Thyroid gland (tissue), 4 donors: Measurements from ENCODE around the gene IFI44L. TPM values are rescaled to one million over a fixed set of nuclear protein-coding genes. Genes with fewer than 3 reads are reported as not detected.

ENCODE experiments used
- DNase-seq, 2 donors: peaks; one replicate each; pipeline ENCODE4 v3.0.0-alpha.2; 2019
- H3K27ac ChIP-seq, 3 donors: fragments of 200-600 bp; sonication (generic); 1 replicate in 2 of 3; 2 replicates in 1 of 3; pipeline ENCODE4 v1.5.1; 2016 to 2019; ENCODE audit warnings: mild to moderate bottlenecking in 1 of 3, moderate library complexity in 1 of 3
- H3K27me3 ChIP-seq: fragments of 200-600 bp; sonication (generic); one replicate; pipeline ENCODE4 v1.5.1; 2019
- H3K36me3 ChIP-seq, 2 donors: fragments of 200-600 bp; sonication (generic); one replicate each; pipeline ENCODE4 v1.5.1; 2016 to 2019
- H3K4me1 ChIP-seq, 2 donors: fragments of 200-600 bp; sonication (generic); one replicate each; pipeline ENCODE4 v1.5.1; 2017 to 2019
- H3K4me3 ChIP-seq, 3 donors: fragments of 200-600 bp; sonication (generic); replicated peaks in 1 of 3; 1 replicate in 2 of 3; 2 replicates in 1 of 3; pipeline ENCODE4 v1.5.1; 2016; ENCODE audit warnings: mild to moderate bottlenecking in 1 of 3
- H3K9me3 ChIP-seq: fragments of 200-600 bp; sonication (generic); one replicate; pipeline ENCODE4 v1.5.1; 2017
- POLR2A ChIP-seq, 2 donors: fragments of 450-650 bp; IDR thresholded peaks; one replicate each; pipeline ENCODE4 v1.6.1; 2017; ENCODE audit warnings: antibody characterized with exemption in 2 of 2, mild to moderate bottlenecking in 2 of 2, moderate library complexity in 1 of 2
- WGBS, 2 donors: methylation state at CpG; one replicate each; pipeline ENCODE4 v1.1.5; 2017; 5-methylcytosine and 5-hydroxymethylcytosine counted together
- intact Hi-C: fragments of 100-400 bp; cut with DNase I; formaldehyde crosslinking; loops from one replicate; pipeline ENCODE4 v1.15.1; 2023
- total RNA-seq, 4 donors: library from RNA; depleted of rRNA; stranded (reverse); fragments of >200 nt; gene quantifications; one replicate each; pipeline ENCODE4 v1.2.3, GENCODE V29; 2016
- TF ChIP-seq, protein P1 (sequence below), 6 experiments: fragments of 200-600 bp in 3 of 6; fragments of 450-650 bp in 3 of 6; sonication (generic) in 3 of 6; IDR thresholded peaks; one replicate each; pipeline ENCODE4 v1.5.1; 2016 to 2019; ENCODE audit warnings: antibody characterized with exemption in 6 of 6, mild to moderate bottlenecking in 2 of 6, inconsistent platforms in 1 of 6, moderate library complexity in 1 of 6

The IFI44L gene
- total RNA-seq, 4 donors from 2014 or later = 8.1 to 22.9 (median 12.2) TPM

DNA sequence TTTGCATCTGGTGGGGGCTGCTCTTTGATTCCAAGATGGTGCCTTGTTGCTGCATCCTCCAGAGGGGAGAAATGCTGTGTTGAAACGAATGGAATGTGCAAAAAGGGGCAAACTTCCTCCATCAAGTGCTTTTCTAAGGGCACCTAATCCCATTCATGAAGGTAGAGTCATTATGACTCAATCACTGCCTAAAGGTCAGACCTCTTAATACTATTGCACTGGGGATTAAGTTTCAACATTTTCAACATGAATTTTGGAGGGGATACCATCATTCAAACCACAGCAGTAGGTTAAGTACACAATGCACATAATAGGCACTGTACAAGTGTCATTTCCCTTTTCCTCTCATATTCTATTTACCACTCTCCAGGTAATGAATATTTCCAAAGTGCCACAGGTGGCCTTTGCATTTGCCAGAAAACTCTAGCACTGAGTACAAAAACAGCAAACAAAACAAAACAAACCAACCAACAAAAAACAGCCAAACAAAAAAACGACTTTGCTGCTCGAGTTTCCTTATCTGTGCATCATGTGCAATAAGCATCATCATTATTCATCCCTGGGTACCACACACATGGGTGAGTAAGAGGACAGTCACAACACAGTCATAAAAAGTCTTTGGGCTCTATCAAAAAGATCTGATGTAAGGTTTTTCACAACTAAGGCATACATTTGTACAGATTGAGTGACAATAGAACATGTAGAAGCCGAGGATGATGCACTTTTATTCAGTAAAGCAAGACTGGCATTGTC, 71.9 kb downstream of the IFI44L start:
- H3K36me3 ChIP-seq = no peaks in the 10 kb centered on the region
- H3K4me1 ChIP-seq = no peaks in the 10 kb centered on the region
- no peak overlapping the region for H3K4me3 ChIP-seq
- H3K9me3 ChIP-seq = no peaks in the 10 kb centered on the region
- no peak overlapping the region for H3K27ac ChIP-seq
- 63 to 64% methylated on average over 4 of the region's 4 CpGs for WGBS, 2 donors
- intact Hi-C loops = no loop called here
- DNase-seq = no peak
- no peak for TF ChIP-seq POLR2A (IDR thresholded peaks at IDR 0.05)
- TF ChIP-seq, protein P1, sequence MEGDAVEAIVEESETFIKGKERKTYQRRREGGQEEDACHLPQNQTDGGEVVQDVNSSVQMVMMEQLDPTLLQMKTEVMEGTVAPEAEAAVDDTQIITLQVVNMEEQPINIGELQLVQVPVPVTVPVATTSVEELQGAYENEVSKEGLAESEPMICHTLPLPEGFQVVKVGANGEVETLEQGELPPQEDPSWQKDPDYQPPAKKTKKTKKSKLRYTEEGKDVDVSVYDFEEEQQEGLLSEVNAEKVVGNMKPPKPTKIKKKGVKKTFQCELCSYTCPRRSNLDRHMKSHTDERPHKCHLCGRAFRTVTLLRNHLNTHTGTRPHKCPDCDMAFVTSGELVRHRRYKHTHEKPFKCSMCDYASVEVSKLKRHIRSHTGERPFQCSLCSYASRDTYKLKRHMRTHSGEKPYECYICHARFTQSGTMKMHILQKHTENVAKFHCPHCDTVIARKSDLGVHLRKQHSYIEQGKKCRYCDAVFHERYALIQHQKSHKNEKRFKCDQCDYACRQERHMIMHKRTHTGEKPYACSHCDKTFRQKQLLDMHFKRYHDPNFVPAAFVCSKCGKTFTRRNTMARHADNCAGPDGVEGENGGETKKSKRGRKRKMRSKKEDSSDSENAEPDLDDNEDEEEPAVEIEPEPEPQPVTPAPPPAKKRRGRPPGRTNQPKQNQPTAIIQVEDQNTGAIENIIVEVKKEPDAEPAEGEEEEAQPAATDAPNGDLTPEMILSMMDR (IDR thresholded peaks at IDR 0.05) = no peak
- no peaks in the 10 kb centered on the region for H3K27me3 ChIP-seq

Other genes with a start within 250 kb of the IFI44L start
- gene PTGFR, start 129.5 kb upstream of the IFI44L start, total RNA-seq = 1 to 10 TPM in 2 of 4 donors, under 1 TPM in 2; 0.67 to 1.9 (median 1.2) TPM
- gene IFI44, start 29.4 kb downstream of the IFI44L start, total RNA-seq = 10 to 100 TPM; 23.5 to 58.7 (median 34.8) TPM